KOPT-K1 (cell line): ENCODE measurements around the gene EVX1.

Source experiments
- H3K27ac ChIP-seq: fragments of 200-600 bp; sonication (generic); 2 replicates; pipeline ENCODE4 v1.5.1; 2016; ENCODE audit warnings: antibody characterized with exemption, mild to moderate bottlenecking, low read depth, low read length; ENCODE audit not compliant: poor library complexity, severe bottlenecking
- H3K36me3 ChIP-seq: fragments of 200-600 bp; sonication (generic); 2 replicates; pipeline ENCODE4 v1.5.1; 2017; ENCODE audit warnings: antibody characterized with exemption, mild to moderate bottlenecking, low read length, moderate library complexity; ENCODE audit not compliant: insufficient read depth
- H3K9me3 ChIP-seq: fragments of 200-600 bp; sonication (generic); 2 replicates; pipeline ENCODE4 v1.5.1; 2017; ENCODE audit warnings: antibody characterized with exemption, low read length, mild to moderate bottlenecking; ENCODE audit not compliant: insufficient read depth, poor library complexity, severe bottlenecking

Gene EVX1

GRCh38 chr7:27249724-27250556 lies 7.3 kb downstream of the EVX1 start:
- no peaks in the 10 kb centered on the region for H3K9me3 ChIP-seq
- H3K36me3 ChIP-seq: no peaks in the 10 kb centered on the region
- no peak overlapping the region for H3K27ac ChIP-seq

GRCh38 chr7:27250557-27251070 lies 8.0 kb downstream of the EVX1 start:
- no peaks in the 10 kb centered on the region for H3K36me3 ChIP-seq
- no peaks in the 10 kb centered on the region for H3K9me3 ChIP-seq
- H3K27ac ChIP-seq: no peak overlapping the region

- H3K27ac ChIP-seq: no peak overlapping the region
- H3K9me3 ChIP-seq: no peaks in the 10 kb centered on the region
- H3K36me3 ChIP-seq: no peaks in the 10 kb centered on the region
These were observed 8.6 kb downstream of the EVX1 start for GRCh38 chr7:27251136-27251651.

GRCh38 chr7:27251652-27252590 lies 9.3 kb downstream of the EVX1 start:
- H3K27ac ChIP-seq: no peak overlapping the region
- no peaks in the 10 kb centered on the region for H3K36me3 ChIP-seq
- H3K9me3 ChIP-seq: no peaks in the 10 kb centered on the region

GRCh38 chr7:27254625-27255024 lies 12.0 kb downstream of the EVX1 start:
- H3K9me3 ChIP-seq: no peaks in the 10 kb centered on the region
- H3K27ac ChIP-seq: no peak overlapping the region
- H3K36me3 ChIP-seq: no peaks in the 10 kb centered on the region

GRCh38 chr7:27260211-27260610 lies 17.6 kb downstream of the EVX1 start:
- Histone ChIP-seq H3K36me3 (no peaks in the 10 kb centered on the region), H3K27ac (no peak overlapping the region), H3K9me3 (no peaks in the 10 kb centered on the region)

- H3K27ac ChIP-seq: no peak overlapping the region
- H3K9me3 ChIP-seq: no peaks in the 10 kb centered on the region
- no peaks in the 10 kb centered on the region for H3K36me3 ChIP-seq
These were observed 19.5 kb downstream of the EVX1 start for GRCh38 chr7:27262121-27262520.

- Histone ChIP-seq H3K9me3 (no peaks in the 10 kb centered on the region), H3K36me3 (no peaks in the 10 kb centered on the region), H3K27ac (no peak overlapping the region)
These were observed 21.2 kb downstream of the EVX1 start for GRCh38 chr7:27263781-27264180.

- H3K9me3 ChIP-seq: no peaks in the 10 kb centered on the region
- no peak overlapping the region for H3K27ac ChIP-seq
- no peaks in the 10 kb centered on the region for H3K36me3 ChIP-seq
These were observed 26.9 kb downstream of the EVX1 start for GRCh38 chr7:27269455-27269854.

- no peaks in the 10 kb centered on the region for H3K36me3 ChIP-seq
- H3K27ac ChIP-seq: no peak overlapping the region
- no peaks in the 10 kb centered on the region for H3K9me3 ChIP-seq
These were observed 28.8 kb downstream of the EVX1 start for GRCh38 chr7:27271384-27271783.

GRCh38 chr7:27277628-27278027 lies 35.0 kb downstream of the EVX1 start:
- Histone ChIP-seq H3K9me3 (no peaks in the 10 kb centered on the region), H3K36me3 (no peaks in the 10 kb centered on the region), H3K27ac (no peak overlapping the region)

- Histone ChIP-seq H3K9me3 (no peaks in the 10 kb centered on the region), H3K27ac (no peak overlapping the region), H3K36me3 (no peaks in the 10 kb centered on the region)
These were observed 41.0 kb downstream of the EVX1 start for GRCh38 chr7:27283558-27283957.

GRCh38 chr7:27295236-27295635 lies 52.6 kb downstream of the EVX1 start:
- H3K36me3 ChIP-seq: no peaks in the 10 kb centered on the region
- no peak overlapping the region for H3K27ac ChIP-seq
- no peaks in the 10 kb centered on the region for H3K9me3 ChIP-seq

GRCh38 chr7:27297356-27297755 lies 54.8 kb downstream of the EVX1 start:
- Histone ChIP-seq H3K27ac (no peak overlapping the region), H3K36me3 (no peaks in the 10 kb centered on the region), H3K9me3 (no peaks in the 10 kb centered on the region)
